ENCODE results near the gene B3GALT5.
A peak's percentile ranks its signal among the peaks of the same experiment; 100 is the strongest.

B3GALT5 gene

GRCh38 chr21:39604951-39605350 is 7.8 kb upstream of the B3GALT5 start:
- no peak for DNase-seq (ENCODE audit: low read depth, low spot score)

- peak; percentile 83 for DNase-seq (ENCODE audit: low read depth, low spot score)
Observed at GRCh38 chr21:39610703-39611102, 2.0 kb upstream of the B3GALT5 start.

- DNase-seq (ENCODE audit: low read depth, low spot score) = peak; percentile 32
Observed at GRCh38 chr21:39611551-39612190, 1.1 kb upstream of the B3GALT5 start.

GRCh38 chr21:39613041-39613934 is 548 bp downstream of the B3GALT5 start:
- no peak for DNase-seq (ENCODE audit: low read depth, low spot score)

GRCh38 chr21:39616211-39616772 is 3.6 kb downstream of the B3GALT5 start:
- no peak for DNase-seq (ENCODE audit: low read depth, low spot score)

GRCh38 chr21:39620856-39621255 is 8.1 kb downstream of the B3GALT5 start:
- DNase-seq (ENCODE audit: low read depth, low spot score) = no peak

- DNase-seq (ENCODE audit: low read depth, low spot score) = no peak
Observed at GRCh38 chr21:39625211-39625895, 12.6 kb downstream of the B3GALT5 start.

- DNase-seq (ENCODE audit: low read depth, low spot score) = no peak
Observed at GRCh38 chr21:39628385-39628784, 15.6 kb downstream of the B3GALT5 start.

- no peak for DNase-seq (ENCODE audit: low read depth, low spot score)
Observed at GRCh38 chr21:39630191-39630591, 17.5 kb downstream of the B3GALT5 start.

- no peak for DNase-seq (ENCODE audit: low read depth, low spot score)
Observed at GRCh38 chr21:39630827-39631226, 18.1 kb downstream of the B3GALT5 start.

GRCh38 chr21:39631842-39632562 is 19.3 kb downstream of the B3GALT5 start:
- DNase-seq (ENCODE audit: low read depth, low spot score) = no peak

GRCh38 chr21:39632796-39633442 is 20.2 kb downstream of the B3GALT5 start:
- no peak for DNase-seq (ENCODE audit: low read depth, low spot score)

- no peak for DNase-seq (ENCODE audit: low read depth, low spot score)
Observed at GRCh38 chr21:39633770-39634181, 21.0 kb downstream of the B3GALT5 start.

GRCh38 chr21:39634507-39634906 is 21.8 kb downstream of the B3GALT5 start:
- DNase-seq (ENCODE audit: low read depth, low spot score) = no peak

GRCh38 chr21:39637197-39637970 is 24.6 kb downstream of the B3GALT5 start:
- DNase-seq (ENCODE audit: low read depth, low spot score) = peak; percentile 82

GRCh38 chr21:39637971-39638240 is 25.2 kb downstream of the B3GALT5 start:
- DNase-seq (ENCODE audit: low read depth, low spot score) = no peak

GRCh38 chr21:39638281-39638680 is 25.5 kb downstream of the B3GALT5 start:
- DNase-seq (ENCODE audit: low read depth, low spot score) = no peak

- DNase-seq (ENCODE audit: low read depth, low spot score) = no peak
Observed at GRCh38 chr21:39640754-39641153, 28.0 kb downstream of the B3GALT5 start.

- DNase-seq (ENCODE audit: low read depth, low spot score) = no peak
Observed at GRCh38 chr21:39641827-39642450, 29.2 kb downstream of the B3GALT5 start.

GRCh38 chr21:39644062-39644560 is 31.4 kb downstream of the B3GALT5 start:
- DNase-seq (ENCODE audit: low read depth, low spot score) = no peak
